H1 (cell line): ENCODE results near the gene AOPEP. TPM values are rescaled to one million over a fixed set of nuclear protein-coding genes. Genes with fewer than 3 reads are reported as not detected.

Source experiments
- ASH2L ChIP-seq: fragments of 200-600, 300-600 bp; sonication (generic); IDR thresholded peaks from one replicate; pipeline ENCODE4 v1.7.1; 2017; ENCODE audit warnings: low read length
- MAFK ChIP-seq: IDR thresholded peaks from 2 replicates; pipeline ENCODE4 v1.6.1; 2012; ENCODE audit warnings: low read depth, mild to moderate bottlenecking, improper control_type of control experiment, low read length
- NRF1 ChIP-seq: IDR thresholded peaks from 2 replicates; pipeline ENCODE4 v1.6.1; 2011; ENCODE audit warnings: mild to moderate bottlenecking, low read depth, low read length, improper control_type of control experiment
- RNF2 ChIP-seq: fragments of 200-900, 300-1000 bp; sonication (generic); IDR thresholded peaks from 2 replicates; pipeline ENCODE4 v1.7.1; 2016; ENCODE audit warnings: borderline replicate concordance, low read depth, mild to moderate bottlenecking, antibody characterized with exemption, low read length; ENCODE audit not compliant: poor library complexity, severe bottlenecking; ENCODE audit errors: missing control alignments
- TCF12 ChIP-seq: IDR thresholded peaks from 2 replicates; pipeline ENCODE4 v1.6.1; 2011; ENCODE audit warnings: low read depth, mild to moderate bottlenecking, low read length
- ZNF274 ChIP-seq: IDR thresholded peaks from 2 replicates; pipeline ENCODE4 v1.7.0; 2012; ENCODE audit warnings: low read length, borderline replicate concordance; ENCODE audit errors: extremely low read depth
- polyA plus RNA-seq, 7 experiments: library from polyadenylated mRNA; depleted of rRNA in 3 of 7; stranded (reverse) in 5 of 7; unstranded in 2 of 7; fragments of >200 nt in 5 of 7; fragments of 200-250 nt in 2 of 7; gene quantifications; 1 replicate in 5 of 7; 2 replicates in 1 of 7; 4 replicates in 1 of 7; pipeline versions ENCODE4 v1.2.1 to v1.2.3, GENCODE V29; 2011 to 2013; ENCODE audit warnings: missing spikeins in 2 of 7, mixed read lengths in 2 of 7
- total RNA-seq: library from RNA; stranded (reverse); fragmentation: NEBNext Ultra II Directional; extraction: Animal tissue kit (Norgen Biotek cat#: 25700); gene quantifications from 2 replicates; pipeline ENCODE4 v1.2.1, GENCODE V29; 2021

The AOPEP gene
- total and polyA plus RNA-seq, 2 of the 8 experiments (the other 6 are each of a cell fraction or from before 2014, with no cell fraction given) = 6.1 to 14.3 TPM

- no peak for TF ChIP-seq ZNF274
- no peak for TF ChIP-seq NRF1
- no peak for TF ChIP-seq MAFK
- TF ChIP-seq TCF12 = no peak
- TF ChIP-seq ASH2L = no peak
- no peak for TF ChIP-seq RNF2
These were observed 347.4 kb downstream of the AOPEP start (continued) for GRCh38 chr9:95073918-95074317.
